HepG2 (cell line): ENCODE measurements around the gene IHH. TPM values are rescaled to one million over a fixed set of nuclear protein-coding genes. Genes with fewer than 3 reads are reported as not detected.
A peak's percentile ranks its signal among the peaks of the same experiment; 100 is the strongest.

Experiments
- ARID4A ChIP-seq: sonication (generic); formaldehyde crosslinking; IDR thresholded peaks from 2 replicates; pipeline ENCODE4 v1.5.0; 2020; ENCODE audit warnings: mild to moderate bottlenecking, missing genetic modification reagents, borderline replicate concordance
- BRD4 ChIP-seq: sonication (generic); formaldehyde crosslinking; IDR thresholded peaks from 2 replicates; pipeline ENCODE4 v1.4.0; 2020; ENCODE audit warnings: missing genetic modification reagents
- CENPX ChIP-seq: sonication (generic); formaldehyde crosslinking; IDR thresholded peaks from 2 replicates; pipeline ENCODE4 v1.9.0; 2021; ENCODE audit warnings: mild to moderate bottlenecking, missing genetic modification reagents, moderate library complexity
- KLF16 ChIP-seq, 2 experiments: sonication (generic) in 1 of 2; formaldehyde crosslinking in 1 of 2; IDR thresholded peaks; 2 replicates each; pipeline versions ENCODE4 v1.6.1 to v1.8.0; 2016 to 2023; ENCODE audit warnings: missing genetic modification reagents in 2 of 2, missing compliant biosample characterization in 1 of 2
- MTA1 ChIP-seq: sonication (generic); formaldehyde crosslinking; IDR thresholded peaks from 2 replicates; pipeline ENCODE4 v1.4.0; 2020; ENCODE audit warnings: missing genetic modification reagents, mild to moderate bottlenecking, borderline replicate concordance
- MXI1 ChIP-seq: IDR thresholded peaks from 3 replicates; pipeline ENCODE4 v1.6.1; 2012; ENCODE audit warnings: low read depth, low read length, inconsistent platforms, borderline replicate concordance
- NCOR1 ChIP-seq: fragments of 200-600 bp; sonication (generic); IDR thresholded peaks from 2 replicates; pipeline ENCODE4 v1.7.0; 2017; ENCODE audit warnings: antibody characterized with exemption, low read length, borderline replicate concordance
- SALL1 ChIP-seq: sonication (generic); formaldehyde crosslinking; IDR thresholded peaks from 2 replicates; pipeline ENCODE4 v1.8.0; 2022; ENCODE audit warnings: mild to moderate bottlenecking, missing genetic modification reagents
- THAP11 ChIP-seq: IDR thresholded peaks from 2 replicates; pipeline ENCODE4 v1.6.1; 2016; ENCODE audit warnings: missing biosample characterization, missing genetic modification reagents
- TMF1 ChIP-seq: sonication (generic); formaldehyde crosslinking; IDR thresholded peaks from 2 replicates; pipeline ENCODE4 v1.8.1; 2022; ENCODE audit warnings: low read depth, missing genetic modification reagents
- YEATS4 ChIP-seq: sonication (generic); formaldehyde crosslinking; IDR thresholded peaks from 2 replicates; pipeline ENCODE4 v1.4.0; 2020; ENCODE audit warnings: missing genetic modification reagents, borderline replicate concordance
- ZBTB7A ChIP-seq: sonication (generic); formaldehyde crosslinking; IDR thresholded peaks from 2 replicates; pipeline ENCODE4 v1.8.0; 2022; ENCODE audit warnings: mild to moderate bottlenecking, missing genetic modification reagents
- ZNF143 ChIP-seq: sonication (generic); formaldehyde crosslinking; IDR thresholded peaks from 2 replicates; pipeline ENCODE4 v1.4.0; 2020; ENCODE audit warnings: missing genetic modification reagents
- ZNF274 ChIP-seq: sonication (generic); formaldehyde crosslinking; IDR thresholded peaks from 2 replicates; pipeline ENCODE4 v1.5.1; 2020; ENCODE audit warnings: mild to moderate bottlenecking, missing genetic modification reagents
- ZNF326 ChIP-seq: sonication (generic); formaldehyde crosslinking; IDR thresholded peaks from 2 replicates; pipeline ENCODE4 v1.4.0; 2020; ENCODE audit warnings: missing genetic modification reagents, borderline replicate concordance
- ZNF329 ChIP-seq: sonication (generic); formaldehyde crosslinking; IDR thresholded peaks from 2 replicates; pipeline ENCODE4 v1.9.0; 2021; ENCODE audit warnings: low read depth, mild to moderate bottlenecking, missing genetic modification reagents
- ZNF512 ChIP-seq: sonication (generic); formaldehyde crosslinking; IDR thresholded peaks from 2 replicates; pipeline ENCODE4 v1.4.0; 2020; ENCODE audit warnings: mild to moderate bottlenecking, missing genetic modification reagents
- ZNF556 ChIP-seq: sonication (generic); formaldehyde crosslinking; IDR thresholded peaks from 2 replicates; pipeline ENCODE4 v1.4.0; 2020; ENCODE audit warnings: mild to moderate bottlenecking, missing genetic modification reagents, borderline replicate concordance
- ZNF746 ChIP-seq: sonication (generic); formaldehyde crosslinking; IDR thresholded peaks from 2 replicates; pipeline ENCODE4 v1.8.0; 2022; ENCODE audit warnings: mild to moderate bottlenecking, missing genetic modification reagents
- ZNF766 ChIP-seq: sonication (generic); formaldehyde crosslinking; IDR thresholded peaks from 2 replicates; pipeline ENCODE4 v1.5.0; 2020; ENCODE audit warnings: missing genetic modification reagents, borderline replicate concordance
- polyA plus RNA-seq, 8 experiments: library from polyadenylated mRNA; depleted of rRNA in 3 of 8; stranded (reverse) in 7 of 8; unstranded in 1 of 8; fragments of >200 nt; fragmentation: Illumina TruSeq in 4 of 8; extraction: Trizol in 4 of 8; gene quantifications; 2 replicates each; pipeline versions ENCODE4 v1.2.1 to v1.2.3, GENCODE V29; 2011 to 2016; ENCODE audit warnings: low read depth in 4 of 8, missing spikeins in 1 of 8, mixed read lengths in 1 of 8; ENCODE audit not compliant: insufficient read depth in 1 of 8
- total RNA-seq, 5 experiments: library from RNA; depleted of rRNA; stranded (reverse); fragments of >200 nt; fragmentation: Illumina TruSeq; extraction: Trizol; gene quantifications; 2 replicates each; pipeline ENCODE4 v1.2.3, GENCODE V29; 2016; ENCODE audit warnings: low read depth in 1 of 5
- TF ChIP-seq, protein P1 (sequence below), 2 experiments: sonication (generic) in 1 of 2; formaldehyde crosslinking in 1 of 2; IDR thresholded peaks; 2 replicates each; pipeline versions ENCODE4 v1.4.0 to v1.6.1; 2018 to 2020; ENCODE audit warnings: missing genetic modification reagents in 2 of 2, borderline replicate concordance in 1 of 2, low read depth in 1 of 2, mild to moderate bottlenecking in 1 of 2, missing biosample characterization in 1 of 2

IHH gene
- total and polyA plus RNA-seq, 2 of the 13 experiments (the other 11 are each of a cell fraction or from before 2014, with no cell fraction given): 0.42 TPM; not detected in 1

DNA sequence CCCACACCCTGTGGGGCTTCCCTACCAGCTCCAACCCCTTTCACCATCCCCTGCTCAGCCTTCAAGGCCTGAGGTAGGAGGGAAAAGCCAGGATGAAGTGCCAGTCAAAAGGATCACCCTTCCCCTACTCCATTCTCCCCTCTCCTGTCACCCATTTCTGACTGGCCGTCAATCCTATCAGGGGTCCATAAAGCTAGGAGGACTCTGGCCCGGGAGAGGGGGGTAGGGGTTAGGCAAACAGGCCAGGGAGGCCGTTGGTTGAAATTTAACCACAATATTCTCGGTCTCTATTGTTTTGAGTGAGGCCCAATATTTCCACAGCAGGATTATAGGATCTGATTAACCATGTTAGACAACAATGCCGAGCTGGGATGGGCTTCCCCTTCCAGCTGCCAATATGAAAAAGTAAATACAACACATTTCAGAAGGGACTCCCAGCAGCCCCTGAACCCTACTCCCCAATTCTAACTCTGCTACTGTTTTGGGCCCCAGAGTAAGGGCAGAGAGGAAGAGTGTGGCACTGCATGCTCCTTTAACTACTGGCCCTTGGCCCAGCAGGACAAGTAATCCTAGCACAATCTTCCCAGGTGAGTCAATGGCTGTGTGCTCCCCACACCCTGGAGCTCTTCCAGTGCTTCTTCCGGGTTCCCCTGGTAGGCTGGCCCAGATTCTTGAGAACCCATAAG, 10.6 kb upstream of the IHH start (continued):
- TF ChIP-seq, protein P1, sequence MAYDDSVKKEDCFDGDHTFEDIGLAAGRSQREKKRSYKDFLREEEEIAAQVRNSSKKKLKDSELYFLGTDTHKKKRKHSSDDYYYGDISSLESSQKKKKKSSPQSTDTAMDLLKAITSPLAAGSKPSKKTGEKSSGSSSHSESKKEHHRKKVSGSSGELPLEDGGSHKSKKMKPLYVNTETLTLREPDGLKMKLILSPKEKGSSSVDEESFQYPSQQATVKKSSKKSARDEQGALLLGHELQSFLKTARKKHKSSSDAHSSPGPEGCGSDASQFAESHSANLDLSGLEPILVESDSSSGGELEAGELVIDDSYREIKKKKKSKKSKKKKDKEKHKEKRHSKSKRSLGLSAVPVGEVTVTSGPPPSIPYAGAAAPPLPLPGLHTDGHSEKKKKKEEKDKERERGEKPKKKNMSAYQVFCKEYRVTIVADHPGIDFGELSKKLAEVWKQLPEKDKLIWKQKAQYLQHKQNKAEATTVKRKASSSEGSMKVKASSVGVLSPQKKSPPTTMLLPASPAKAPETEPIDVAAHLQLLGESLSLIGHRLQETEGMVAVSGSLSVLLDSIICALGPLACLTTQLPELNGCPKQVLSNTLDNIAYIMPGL (CRISPR knock-in tag; IDR thresholded peaks at IDR 0.05; ENCODE audit: borderline replicate concordance in 1 of 2, low read depth in 1 of 2): 0 out of 4 replicates have a peak, but pooled peaks have one; percentile 24 to 33
- TF ChIP-seq ZNF746 (CRISPR knock-in tag) (peak; percentile 82; the same call in 1 of the 2 replicates), ZNF326 (no peak), MXI1 (0 out of 3 replicates have a peak, but pooled peaks have one; percentile 3), THAP11 (CRISPR knock-in tag) (peak; percentile 33), ZNF143 (0 out of 2 replicates have a peak, but pooled peaks have one; percentile 15), NCOR1 (peak; percentile 82; the same call in 1 of the 2 replicates), ARID4A (CRISPR knock-in tag) (peak; percentile 45; the same call in 1 of the 2 replicates), ZNF556 (CRISPR knock-in tag) (no peak), ZNF329 (CRISPR knock-in tag) (no peak), CENPX (CRISPR knock-in tag) (no peak), MTA1 (peak; percentile 88), ZNF512 (CRISPR knock-in tag) (no peak), YEATS4 (CRISPR knock-in tag) (peak; percentile 14; the same call in 1 of the 2 replicates), SALL1 (CRISPR knock-in tag) (peak; percentile 93), ZNF274 (no peak), KLF16 (CRISPR knock-in tag; IDR thresholded peaks at IDR 0.05) (no peak), BRD4 (no peak), ZNF766 (CRISPR knock-in tag) (no peak), TMF1 (CRISPR knock-in tag) (peak; percentile 74; the same call in 1 of the 2 replicates), ZBTB7A (CRISPR knock-in tag) (peak; percentile 94)
